ENCODE data around the gene ARHGAP25.

GRCh38 chr2:68850524-68850923, 115.9 kb downstream of the ARHGAP25 start:
- TF ChIP-seq CTCF (IDR thresholded peaks at IDR 0.05) (no peak), POLR2A (IDR thresholded peaks at IDR 0.05) (no peak)
